SU-DHL-6 (cell line): ENCODE results near the gene SERPINB2.

ENCODE experiments used
- CTCF ChIP-seq: fragments of 200-600 bp; sonication (generic); IDR thresholded peaks from one replicate; pipeline ENCODE4 v1.5.1; 2017; ENCODE audit warnings: antibody characterized with exemption, mild to moderate bottlenecking, low read length, moderate library complexity; ENCODE audit not compliant: insufficient read depth, poor library complexity, severe bottlenecking
- EZH2phosphoT487 ChIP-seq: fragments of 200-600 bp; sonication (generic), shearing (Covaris generic); conservative IDR thresholded peaks from 2 replicates; pipeline ENCODE4 v1.6.1; 2018; ENCODE audit warnings: mild to moderate bottlenecking, antibody characterized with exemption, low read length, moderate library complexity, mixed read lengths

- TF ChIP-seq CTCF (no peak), EZH2phosphoT487 (no peak)
These were observed 37.0 kb downstream of the SERPINB2 start for GRCh38 chr18:63924551-63924950.
